AG04449 (cell line): ENCODE data around the gene KSR2.
A peak's percentile ranks its signal among the peaks of the same experiment; 100 is the strongest.

Experiments used
- CTCF ChIA-PET: fragments of 350-600 bp; formaldehyde crosslinking; extraction: SDS; loops from one replicate; lab custom pipeline; 2021; ENCODE audit warnings: antibody characterized with exemption; lab: Yijun Ruan, JAX
- POLR2A ChIA-PET: fragments of 400-600, 350-600 bp; formaldehyde crosslinking; extraction: SDS; loops from one replicate; lab custom pipeline; 2020; ENCODE audit warnings: antibody characterized with exemption, inconsistent platforms; lab: Yijun Ruan, JAX
- DNase-seq: peaks from one replicate; pipeline ENCODE4 v3.0.0-alpha.2; 2010; ENCODE audit warnings: low read depth, low spot score
- H3K4me3 ChIP-seq: 2 replicates; pipeline ENCODE4 v1.5.1; 2011; ENCODE audit warnings: low read depth, mild to moderate bottlenecking, control low read depth, low read length
- CTCF ChIP-seq: IDR thresholded peaks from one replicate; pipeline ENCODE4 v1.5.1; 2011; ENCODE audit warnings: mild to moderate bottlenecking, moderate library complexity, low read length, control low read depth, inconsistent platforms; ENCODE audit not compliant: insufficient read depth; ENCODE audit errors: missing control alignments

The KSR2 gene

GRCh38 chr12:117842220-117842619 is 126.6 kb downstream of the KSR2 start:
- no peak for DNase-seq
- POLR2A ChIA-PET = no interaction called here
- no peak for TF ChIP-seq CTCF
- CTCF ChIA-PET = interaction anchor here (0.6 to 14.6 kb wide), 2 partner anchors 15 to 476 kb away, joined by 4 to 392 read pairs; no protein-coding TSS in a partner anchor
- H3K4me3 ChIP-seq = no peak overlapping the region

- DNase-seq = no peak
- no peak overlapping the region for H3K4me3 ChIP-seq
- CTCF ChIA-PET = interaction anchor here (0.7 to 14.6 kb wide), 55 partner anchors 9 to 625 kb away, joined by 3 to 392 read pairs (median 4); no protein-coding TSS in a partner anchor
- no peak for TF ChIP-seq CTCF
- POLR2A ChIA-PET = interaction anchor here (1.3 to 1.5 kb wide), 2 partner anchors 152 to 471 kb away, joined by 3 to 6 read pairs; no protein-coding TSS in a partner anchor
Observed at GRCh38 chr12:117837737-117838050, 131.1 kb downstream of the KSR2 start.

GRCh38 chr12:117836999-117837736 is 131.6 kb downstream of the KSR2 start:
- DNase-seq = no peak
- no peak overlapping the region for H3K4me3 ChIP-seq
- POLR2A ChIA-PET = interaction anchor here (1.5 kb wide), 1 partner anchor 470 kb away, joined by 6 read pairs; no protein-coding TSS in a partner anchor
- CTCF ChIA-PET = interaction anchor here (0.6 to 14.6 kb wide), 63 partner anchors 8 to 631 kb away, joined by 3 to 392 read pairs (median 4); no protein-coding TSS in a partner anchor
- TF ChIP-seq CTCF = peak; percentile 93

GRCh38 chr12:117836476-117836875 is 132.3 kb downstream of the KSR2 start:
- CTCF ChIA-PET = interaction anchor here (0.6 to 14.6 kb wide), 41 partner anchors 12 to 631 kb away, joined by 3 to 392 read pairs (median 5); no protein-coding TSS in a partner anchor
- no peak overlapping the region for H3K4me3 ChIP-seq
- TF ChIP-seq CTCF = no peak
- no peak for DNase-seq
- POLR2A ChIA-PET = interaction anchor here (1.5 kb wide), 1 partner anchor 469 kb away, joined by 6 read pairs; no protein-coding TSS in a partner anchor

GRCh38 chr12:117835156-117835555 is 133.6 kb downstream of the KSR2 start:
- ChIA-PET CTCF (interaction anchor here (0.5 to 14.6 kb wide), 9 partner anchors 15 to 622 kb away, joined by 3 to 392 read pairs (median 15); no protein-coding TSS in a partner anchor), POLR2A (no interaction called here)
- DNase-seq = no peak
- TF ChIP-seq CTCF = no peak
- no peak overlapping the region for H3K4me3 ChIP-seq
